HG03565 (cell line): Measurements from ENCODE around the gene CDHR2.

Experiments used
- ATAC-seq: cut with Tn5 transposase; IDR thresholded peaks from one replicate; pipeline ENCODE4 v1.9.1; 2021; ENCODE audit warnings: mild to moderate bottlenecking, moderate library complexity; ENCODE audit not compliant: unreplicated experiment

CDHR2 gene

DNA sequence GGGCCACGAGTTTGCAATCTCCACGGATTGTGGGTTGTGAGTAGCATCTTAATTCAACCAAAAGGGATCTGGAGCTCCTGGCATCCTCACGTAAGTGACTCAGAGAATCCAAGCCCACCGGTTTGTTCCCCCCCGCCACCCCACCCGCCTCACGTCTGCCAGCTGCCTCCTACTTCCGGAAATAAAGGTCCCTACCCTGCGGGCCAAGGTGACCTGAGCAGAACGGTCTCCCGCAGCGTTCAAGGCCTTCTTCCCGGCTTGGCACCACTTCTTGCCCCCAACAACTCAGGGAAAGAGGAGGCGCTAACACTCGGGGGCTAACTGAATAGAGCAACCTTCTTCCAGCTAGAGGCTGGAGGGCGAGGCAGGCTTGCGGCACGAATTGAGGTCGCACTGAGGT lies 69.6 kb downstream of the CDHR2 start:
- ATAC-seq = no peak

DNA sequence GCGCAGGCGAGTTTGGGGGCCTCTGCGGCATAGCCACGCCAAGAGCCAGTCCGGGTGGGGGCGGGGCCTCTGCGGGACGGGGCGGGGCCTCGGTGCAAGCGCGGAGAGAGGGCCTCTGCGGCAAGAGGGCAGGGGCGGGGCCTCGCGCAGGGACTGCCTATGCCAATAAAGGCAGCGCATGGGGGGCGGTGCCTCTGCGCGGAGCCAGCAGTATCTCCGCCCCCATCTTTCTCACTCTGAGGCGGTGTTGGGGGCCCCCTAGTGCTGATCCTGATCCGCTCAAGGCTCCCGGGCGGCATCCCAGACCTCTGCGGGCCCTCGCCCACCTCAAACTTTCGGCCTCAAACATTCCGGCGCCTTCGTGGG lies 70.0 kb downstream of the CDHR2 start:
- no peak for ATAC-seq

DNA sequence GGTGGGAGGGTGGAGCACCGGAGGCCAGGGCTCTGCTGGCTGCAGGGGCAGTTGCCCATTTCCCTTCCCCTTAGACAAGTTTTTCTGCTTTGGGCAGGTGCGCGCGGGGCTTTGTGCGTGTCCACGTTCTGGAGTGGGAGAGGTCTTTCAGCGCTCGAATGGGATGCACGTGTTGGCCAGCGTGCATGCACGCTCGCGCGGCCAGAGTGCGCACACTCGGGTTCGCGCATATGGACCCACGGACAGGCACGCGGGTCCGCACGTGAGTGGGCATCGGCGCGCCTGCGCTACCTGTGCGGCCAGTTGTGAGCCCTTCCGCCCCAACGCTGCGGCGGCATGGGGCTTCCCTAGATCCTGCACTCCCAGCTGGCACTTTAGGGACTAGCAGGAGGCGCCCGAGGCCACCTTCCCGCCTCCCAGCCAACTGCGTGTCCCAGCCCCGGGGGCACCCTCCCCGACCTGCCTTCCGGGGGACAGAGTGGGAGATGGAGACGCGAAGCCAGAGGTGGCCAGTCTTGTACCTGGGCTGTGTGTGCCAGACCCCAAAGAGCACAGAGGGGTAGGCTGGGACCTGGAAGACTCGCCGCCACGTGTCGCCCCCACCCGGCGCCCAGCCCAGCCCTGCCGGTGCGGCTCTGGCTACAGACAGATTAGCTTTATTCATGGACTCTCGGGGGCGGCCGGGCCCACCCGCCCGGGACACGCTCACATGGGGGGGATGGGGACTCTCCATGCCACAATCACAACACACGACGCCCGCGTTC lies 70.6 kb downstream of the CDHR2 start:
- ATAC-seq = no peak

DNA sequence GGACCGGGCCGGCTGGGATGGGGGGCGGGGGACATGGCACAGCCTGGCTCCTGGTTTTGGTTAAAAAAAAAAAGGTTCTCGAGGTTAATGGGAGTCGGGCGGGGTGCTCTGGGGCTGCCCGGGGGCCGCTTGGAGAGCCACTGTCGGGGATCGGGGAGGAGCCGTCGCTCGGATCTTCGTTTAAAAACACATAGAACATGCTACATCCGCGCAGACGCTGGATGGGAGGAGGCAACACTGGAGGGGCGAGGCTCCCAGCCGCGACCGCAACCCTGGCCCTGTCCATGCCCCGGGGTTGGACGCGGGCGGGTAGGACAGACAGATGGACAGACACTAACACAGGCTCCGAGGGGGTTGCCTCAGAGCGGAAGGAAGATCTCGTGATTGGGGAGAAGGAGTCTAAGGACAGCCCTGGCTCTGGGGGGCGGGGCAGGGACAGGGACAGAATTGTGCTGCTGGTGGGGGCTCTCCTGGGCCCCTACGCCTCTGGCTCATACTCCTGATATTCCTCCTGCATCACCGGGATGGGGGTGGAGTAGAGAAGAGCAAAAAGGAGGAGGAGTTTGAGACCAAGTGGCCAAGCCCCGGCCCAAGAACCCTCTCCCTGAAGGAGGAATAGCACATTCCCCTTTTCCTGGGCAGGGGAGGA lies 71.3 kb downstream of the CDHR2 start:
- no peak for ATAC-seq

DNA sequence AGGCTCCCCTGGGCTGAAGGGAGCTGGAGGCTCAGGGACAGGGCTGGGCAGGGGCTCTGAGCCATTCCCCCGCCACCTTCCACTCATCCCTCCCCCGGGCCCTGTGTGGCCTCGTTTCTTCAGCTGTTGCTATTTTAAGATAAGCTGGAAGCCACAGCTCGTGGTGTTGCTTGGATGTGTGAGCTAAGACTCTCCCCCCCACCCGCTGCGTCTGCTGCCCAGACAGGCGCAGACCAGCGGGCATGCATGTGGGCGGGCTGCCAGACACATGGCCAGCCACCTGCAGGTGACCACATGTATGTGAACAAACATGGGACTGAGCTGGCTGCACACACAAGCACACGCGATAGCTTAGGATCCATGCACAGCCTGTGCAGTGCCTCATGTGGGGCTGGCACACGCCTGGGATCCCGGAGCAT lies 72.5 kb downstream of the CDHR2 start:
- no peak for ATAC-seq

DNA sequence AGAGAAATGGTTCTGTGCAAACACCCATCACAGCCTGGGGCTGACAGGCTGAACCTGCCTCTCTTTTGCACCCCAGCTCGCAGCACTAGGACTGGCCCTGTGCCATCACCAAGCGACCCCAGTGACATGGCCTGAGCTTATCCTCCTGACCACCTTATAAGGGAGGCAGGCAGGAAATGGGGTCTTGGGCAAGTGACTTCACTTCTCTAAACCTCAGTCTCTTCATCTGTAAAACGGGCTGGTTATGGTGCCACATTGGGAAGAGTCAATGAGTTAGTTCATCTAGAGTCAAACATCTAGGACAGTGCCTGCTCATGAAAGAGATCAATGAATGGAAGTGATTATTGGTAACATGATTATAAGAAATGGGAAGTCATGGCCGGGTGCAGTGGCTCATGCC lies 75.0 kb downstream of the CDHR2 start:
- no peak for ATAC-seq

DNA sequence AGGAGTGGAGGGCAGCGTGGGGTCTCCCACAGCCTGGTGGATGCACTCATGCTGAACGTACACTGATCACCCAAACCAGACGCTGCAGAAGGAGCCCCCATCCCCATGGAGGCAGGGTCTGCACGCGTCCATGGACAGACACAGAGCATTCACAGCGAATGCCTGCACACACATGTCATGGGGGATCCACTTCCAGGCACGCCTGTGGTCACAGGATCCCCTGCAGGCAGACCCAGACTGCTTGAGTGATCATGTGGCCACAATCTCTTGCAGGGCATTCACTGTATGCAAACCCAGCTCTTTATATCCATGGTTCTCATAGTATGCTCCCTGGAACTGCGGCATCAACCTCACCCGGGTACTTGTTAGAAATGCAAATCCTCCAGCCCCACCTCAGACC lies 75.8 kb downstream of the CDHR2 start:
- ATAC-seq = no peak

DNA sequence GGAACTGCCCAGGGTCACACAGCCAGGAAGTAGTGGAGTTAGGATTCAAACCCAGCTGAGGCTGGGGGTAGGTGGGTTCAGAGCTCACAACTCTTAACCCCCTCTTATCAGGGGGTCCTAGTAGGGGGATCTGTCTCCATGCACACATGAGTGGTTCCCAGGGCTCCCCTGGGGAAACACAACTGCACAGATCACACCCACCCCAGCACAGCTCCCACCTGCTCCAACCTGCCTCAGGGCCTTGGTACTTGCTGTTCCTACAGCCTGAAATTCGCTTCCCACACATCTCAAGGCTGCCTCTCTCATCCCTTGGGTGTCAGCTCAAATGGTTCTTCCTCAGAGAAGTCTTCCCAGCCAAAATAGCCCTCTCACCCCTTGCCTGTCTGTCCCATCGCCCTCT lies 76.4 kb downstream of the CDHR2 start:
- no peak for ATAC-seq

DNA sequence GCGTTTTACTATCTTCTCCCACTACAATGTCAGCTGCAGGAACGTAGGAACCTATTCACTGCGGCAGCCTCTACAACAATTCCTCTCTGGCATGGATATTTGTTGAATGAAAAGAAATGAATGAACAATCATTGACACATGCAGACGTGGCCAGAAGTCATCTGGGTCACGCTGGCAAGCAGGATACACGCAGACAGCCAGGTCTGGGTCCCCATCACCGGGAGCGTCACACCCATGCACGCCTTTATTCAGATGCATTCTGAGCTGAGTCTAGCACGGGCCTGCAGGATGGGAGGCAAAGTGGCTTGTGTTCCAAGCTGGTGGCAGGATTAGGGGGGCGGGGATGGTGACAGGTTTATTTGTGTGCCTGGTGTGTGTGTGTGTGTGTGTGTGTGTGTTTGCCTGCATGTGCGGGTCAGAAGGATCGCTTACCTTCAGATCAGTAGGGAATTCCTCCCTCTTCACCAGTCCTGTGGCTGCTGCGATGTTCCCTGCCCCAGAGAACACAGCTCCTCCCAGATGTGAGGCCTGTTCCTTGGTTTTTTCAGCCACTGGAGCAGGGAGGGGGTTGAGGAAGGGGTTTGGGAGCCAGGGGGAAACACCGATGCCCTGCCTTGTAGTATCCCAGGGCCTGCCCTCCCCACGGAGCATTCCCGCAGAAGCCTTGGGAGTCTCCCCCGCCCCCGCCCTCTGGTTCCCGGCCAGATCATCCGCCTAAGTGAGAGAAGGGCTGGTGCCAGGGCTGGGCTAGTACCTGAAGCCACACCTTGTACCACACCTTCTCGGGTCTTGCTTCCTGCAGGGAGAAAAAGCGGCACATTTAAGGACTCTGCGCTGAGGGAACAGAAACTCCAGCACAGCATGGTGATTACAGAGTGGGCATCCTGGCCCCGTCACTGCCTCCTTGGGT lies 77.1 kb downstream of the CDHR2 start:
- ATAC-seq = no peak

DNA sequence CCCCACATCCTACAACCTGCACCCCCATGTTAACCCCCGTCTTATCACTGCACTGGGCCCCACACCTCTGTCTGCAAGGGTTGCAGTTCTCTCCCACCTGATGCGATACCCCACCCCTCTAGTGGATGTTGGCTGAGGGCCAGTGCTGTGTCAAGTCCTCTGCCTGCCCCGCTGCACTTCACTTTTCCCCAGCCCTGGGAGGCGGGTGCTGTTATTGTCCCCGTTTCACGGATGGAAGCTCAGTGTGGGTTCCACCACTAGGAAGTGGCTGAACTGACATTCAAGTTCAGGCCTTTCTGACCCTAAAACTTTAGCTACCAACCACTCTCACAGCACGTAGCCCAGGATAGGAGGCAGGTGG lies 77.7 kb downstream of the CDHR2 start:
- ATAC-seq = no peak

DNA sequence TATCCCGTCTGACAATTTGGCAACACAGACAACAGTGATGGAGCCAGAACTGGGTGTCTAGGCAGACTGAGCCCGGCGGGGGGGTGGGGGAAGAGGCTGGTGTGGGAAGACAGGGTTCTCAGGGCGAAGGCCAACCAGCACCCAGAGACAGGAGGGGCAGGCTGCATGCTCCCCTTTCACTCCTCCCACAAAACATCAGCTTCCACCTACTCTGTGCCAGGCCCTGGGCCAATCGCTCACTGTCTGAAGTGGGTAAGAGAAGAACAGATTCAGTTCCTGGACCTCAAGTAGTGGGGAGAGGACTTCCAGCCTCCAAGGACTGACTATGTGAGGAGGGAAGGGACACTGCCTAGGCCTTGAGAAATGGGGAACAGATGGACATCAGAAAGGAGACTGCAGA lies 78.4 kb downstream of the CDHR2 start:
- ATAC-seq = no peak

DNA sequence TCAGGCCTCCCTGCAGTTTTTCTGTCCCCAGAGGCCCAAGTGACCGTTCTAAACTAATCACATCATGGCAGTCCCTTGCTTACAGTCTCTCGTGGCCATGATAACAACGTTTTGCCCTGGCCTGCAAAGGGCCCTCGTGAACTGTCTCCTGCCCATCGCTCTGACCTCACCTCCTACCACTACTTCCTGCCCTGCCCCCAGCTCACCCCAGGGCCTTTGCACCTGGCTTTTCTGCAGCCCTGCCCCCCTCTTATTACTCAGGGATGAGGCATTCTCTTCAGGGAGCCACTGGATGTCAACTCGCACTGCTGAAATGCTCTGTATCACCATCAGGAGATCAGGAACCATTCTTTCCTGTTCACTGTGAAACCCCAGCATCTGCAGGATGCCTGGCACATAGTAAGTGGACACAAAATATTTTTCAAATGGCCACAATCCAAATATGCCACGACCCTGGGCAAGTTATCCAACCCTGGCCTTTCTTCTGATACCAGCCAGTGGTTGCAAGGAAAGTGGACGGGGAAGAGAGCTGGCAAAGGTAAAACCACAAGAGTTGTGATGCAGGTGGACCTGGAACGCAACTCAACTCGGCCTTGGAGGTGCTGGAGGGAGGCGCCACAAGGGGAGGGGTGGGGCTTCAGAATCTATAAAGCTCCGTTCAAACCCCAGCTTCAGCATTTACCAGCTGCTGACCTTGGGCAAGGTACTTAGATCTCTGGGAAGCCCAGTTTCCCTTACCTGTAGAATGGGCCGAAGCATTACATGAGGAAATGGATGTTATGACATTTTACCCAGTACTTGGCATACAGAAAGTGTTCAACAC lies 79.5 kb downstream of the CDHR2 start:
- no peak for ATAC-seq

DNA sequence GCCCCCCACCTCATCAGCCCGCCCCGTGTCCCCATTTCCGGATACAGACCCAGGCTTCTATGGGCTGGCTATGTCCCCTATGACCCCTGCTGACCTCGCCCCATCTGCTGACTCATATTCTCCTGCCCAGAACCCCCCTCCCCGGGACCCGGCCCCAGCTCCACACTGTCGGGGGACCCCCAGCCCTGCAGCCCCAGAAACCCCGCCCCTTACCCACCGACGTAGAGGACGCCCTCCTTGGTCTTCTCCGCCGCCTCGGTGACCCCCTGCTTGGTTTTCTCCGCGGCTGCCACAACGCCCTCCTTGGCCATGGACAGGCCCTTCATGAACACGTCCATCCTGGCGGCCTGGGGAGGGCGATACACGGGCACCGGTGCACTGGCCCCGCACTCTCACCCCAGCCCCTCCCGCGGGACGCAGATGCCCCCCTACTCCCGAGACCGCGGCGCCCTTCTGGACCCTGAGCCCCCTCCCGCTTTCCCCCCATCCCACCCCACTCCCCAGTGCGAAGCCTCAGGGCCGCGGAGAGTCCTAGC lies 80.2 kb downstream of the CDHR2 start:
- no peak for ATAC-seq

DNA sequence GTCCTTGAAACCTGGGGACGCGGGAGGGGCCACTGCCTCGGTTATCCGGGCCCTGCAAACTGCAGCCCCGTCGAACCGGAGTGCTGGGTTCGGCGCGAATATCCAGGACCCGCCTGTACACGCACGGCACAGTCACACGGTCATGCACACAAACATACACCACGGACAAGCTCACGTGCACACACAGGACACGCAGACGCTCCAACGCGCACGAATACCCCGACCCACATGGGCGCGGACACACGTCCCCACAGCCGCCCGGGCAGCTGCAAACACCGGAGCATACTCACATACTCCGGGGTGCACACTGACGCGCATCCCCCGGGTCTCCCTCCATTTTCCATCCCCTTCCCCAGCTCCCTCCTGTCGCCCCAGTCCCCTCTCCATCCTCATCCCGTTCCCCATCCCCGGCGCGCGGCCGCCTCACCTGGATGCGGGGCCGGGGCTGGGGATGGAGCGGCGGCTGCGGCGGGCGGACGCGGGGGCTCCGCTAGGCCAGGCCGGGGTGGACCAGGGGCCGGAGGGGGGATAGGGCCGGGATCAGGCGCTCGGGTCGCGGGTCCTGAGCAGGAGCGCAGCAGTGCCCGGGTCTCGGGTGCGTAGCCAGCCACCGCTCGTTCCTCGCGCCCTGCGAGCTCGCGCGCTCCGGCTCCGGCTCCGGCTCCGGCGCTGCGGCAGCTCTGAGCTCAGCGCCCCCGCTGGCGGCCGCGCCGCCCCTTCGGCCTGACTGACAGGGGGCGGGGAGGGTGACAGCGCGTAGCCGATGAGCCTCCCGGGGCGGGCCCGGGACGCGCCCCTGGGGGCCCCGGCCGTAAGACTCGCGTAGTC lies 80.9 kb downstream of the CDHR2 start, which contains the start of the genes EIF4E1B and SNCB:
TSS of gene EIF4E1B (plus strand) at position 823 of the 828 bp plus-strand sequence. CDS start 12,113 bp downstream, outside the sequence.
TSS of gene SNCB (minus strand) at position 682 of the 828 bp plus-strand sequence. CDS start 880 bp downstream, outside the sequence.
- no peak for ATAC-seq

DNA sequence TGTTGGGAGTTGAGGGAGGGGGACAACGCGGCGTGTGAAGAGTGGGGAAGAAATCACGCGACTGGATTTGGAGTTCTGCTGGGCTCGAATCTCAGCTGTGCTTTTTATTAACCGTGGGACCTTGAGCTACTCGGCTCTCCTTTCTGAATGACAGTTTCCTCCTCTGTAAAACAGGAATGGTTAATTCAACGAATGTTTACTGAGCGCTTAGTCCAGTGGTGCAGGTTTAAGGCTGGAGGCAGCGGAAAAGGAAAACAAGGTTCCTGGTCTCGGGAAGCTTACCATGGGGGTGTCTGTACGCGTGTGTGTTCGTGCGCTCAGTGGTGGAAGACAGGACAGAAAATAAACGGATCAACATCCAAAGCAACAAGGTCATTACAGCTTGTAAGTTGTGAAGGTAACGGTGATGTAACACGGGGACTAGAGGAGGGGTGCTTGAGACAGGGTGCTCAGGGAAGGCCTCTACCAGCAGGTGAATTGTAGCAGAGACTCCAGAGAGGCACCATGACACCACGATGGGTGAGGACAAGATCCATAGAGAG lies 81.6 kb downstream of the CDHR2 start:
- no peak for ATAC-seq

DNA sequence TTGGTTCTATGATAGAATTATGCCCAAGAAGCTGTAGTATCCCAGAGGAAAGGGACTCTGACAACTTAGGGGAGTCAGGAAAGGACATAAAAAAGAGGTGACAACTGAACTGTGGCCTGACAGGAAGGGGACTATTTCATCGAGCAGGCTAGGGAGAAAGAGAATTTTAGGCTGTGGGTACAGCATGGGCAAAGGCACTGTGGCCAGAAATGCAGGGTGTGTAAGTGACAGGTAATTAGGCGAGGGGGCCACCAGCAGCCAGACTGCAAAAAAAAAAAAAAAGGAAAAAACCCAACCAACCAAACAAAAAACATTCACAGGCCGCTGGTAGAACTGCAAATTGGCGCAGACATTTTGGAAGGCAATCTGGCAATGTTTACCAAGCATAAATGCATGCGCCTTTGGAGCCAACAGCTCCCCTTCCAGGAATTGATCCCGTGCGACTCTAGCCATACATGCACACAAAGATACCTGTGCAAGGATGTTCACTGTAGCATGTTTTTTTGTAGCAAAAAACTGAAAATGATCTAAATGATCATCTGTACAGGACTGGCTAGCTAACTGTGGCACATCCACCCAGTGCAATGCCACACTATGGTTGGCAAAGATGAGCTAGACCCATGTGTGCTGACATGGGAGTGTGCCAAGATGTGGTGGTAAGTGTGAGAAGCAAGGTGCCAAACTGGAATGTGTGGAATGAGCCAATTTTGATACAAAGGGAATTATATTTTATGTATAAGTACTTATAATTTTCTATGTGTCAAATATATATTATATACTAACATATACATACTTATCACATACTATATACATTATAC lies 82.5 kb downstream of the CDHR2 start:
- no peak for ATAC-seq

DNA sequence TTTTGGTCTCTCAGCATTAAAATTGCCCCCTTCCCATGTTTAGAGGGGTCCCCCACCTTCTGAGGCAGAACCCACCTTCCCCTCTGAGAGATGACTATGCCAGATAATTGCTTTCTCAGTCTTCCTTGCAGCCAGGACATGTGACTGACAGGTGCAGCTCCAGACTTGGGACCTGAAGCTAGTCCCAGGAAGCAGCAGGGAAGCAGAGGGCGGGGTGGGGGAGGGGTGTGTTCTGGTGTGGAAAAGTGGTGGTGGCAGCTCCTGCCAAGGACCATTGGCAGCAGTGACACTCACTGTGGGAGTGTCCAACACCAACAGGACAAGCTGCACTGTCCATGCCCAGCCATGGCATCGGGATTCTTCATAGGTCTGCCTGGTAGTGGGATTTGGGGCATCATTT lies 83.6 kb downstream of the CDHR2 start:
- ATAC-seq = no peak

DNA sequence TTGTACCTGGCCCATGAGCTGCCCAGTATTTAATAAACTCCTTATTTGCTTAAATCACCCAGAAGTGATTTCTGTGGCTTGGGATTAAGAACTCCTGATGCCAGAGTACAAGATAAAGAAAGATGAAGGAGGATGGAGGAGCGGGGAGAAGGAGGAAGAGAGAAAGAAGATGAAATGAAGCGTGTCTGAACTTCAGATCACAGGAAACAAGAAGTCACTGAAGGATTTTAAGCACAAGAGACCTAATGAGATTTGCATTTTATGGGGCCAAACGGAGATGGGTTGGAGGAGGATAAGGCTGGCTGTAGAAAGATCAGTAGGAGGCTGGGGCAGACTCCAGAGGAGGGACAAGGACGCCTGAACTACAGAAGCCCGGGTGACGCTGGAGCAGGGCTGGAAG lies 84.5 kb downstream of the CDHR2 start:
- ATAC-seq = no peak
